ENCODE results near the gene EHHADH. TPM values are rescaled to one million over a fixed set of nuclear protein-coding genes. Genes with fewer than 3 reads are reported as not detected.

Gene EHHADH
- total RNA-seq, 1 donor from 2014 or later, result 6.8 TPM

DNA sequence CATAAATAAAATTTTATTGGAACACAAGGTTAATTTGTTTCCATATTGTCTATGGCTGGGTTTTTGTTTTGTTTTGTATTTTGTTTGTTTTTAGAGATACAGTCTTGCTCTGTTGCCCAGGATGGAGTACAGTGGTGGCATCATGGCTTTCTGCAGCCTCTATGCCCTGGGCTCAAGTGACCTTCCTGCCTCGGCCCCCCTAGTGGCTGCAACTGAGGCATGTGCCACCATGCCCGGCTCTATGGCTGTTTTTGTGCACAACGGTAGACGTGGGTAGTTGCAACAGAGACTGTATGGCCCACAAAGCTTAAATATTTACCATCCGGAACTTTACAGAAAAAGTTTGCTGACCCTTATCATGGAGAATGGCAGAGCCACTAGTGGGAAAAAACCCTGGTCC lies 54.2 kb downstream of the EHHADH start:
- Mint-ChIP-seq H3K4me3 (ENCODE audit: unreplicated experiment) (no peak overlapping the region), H3K9me3 (ENCODE audit: unreplicated experiment) (peaks cover 5% of the 10 kb centered on the region), H3K27me3 (ENCODE audit: unreplicated experiment) (no peaks in the 10 kb centered on the region), H3K4me1 (ENCODE audit: unreplicated experiment) (no peaks in the 10 kb centered on the region), H3K27ac (ENCODE audit: unreplicated experiment) (no peak overlapping the region), H3K36me3 (ENCODE audit: low read depth, unreplicated experiment) (peaks cover 6% of the 10 kb centered on the region)
- no peak for DNase-seq (ENCODE audit: low spot score)
- TF ChIP-seq, protein P1, sequence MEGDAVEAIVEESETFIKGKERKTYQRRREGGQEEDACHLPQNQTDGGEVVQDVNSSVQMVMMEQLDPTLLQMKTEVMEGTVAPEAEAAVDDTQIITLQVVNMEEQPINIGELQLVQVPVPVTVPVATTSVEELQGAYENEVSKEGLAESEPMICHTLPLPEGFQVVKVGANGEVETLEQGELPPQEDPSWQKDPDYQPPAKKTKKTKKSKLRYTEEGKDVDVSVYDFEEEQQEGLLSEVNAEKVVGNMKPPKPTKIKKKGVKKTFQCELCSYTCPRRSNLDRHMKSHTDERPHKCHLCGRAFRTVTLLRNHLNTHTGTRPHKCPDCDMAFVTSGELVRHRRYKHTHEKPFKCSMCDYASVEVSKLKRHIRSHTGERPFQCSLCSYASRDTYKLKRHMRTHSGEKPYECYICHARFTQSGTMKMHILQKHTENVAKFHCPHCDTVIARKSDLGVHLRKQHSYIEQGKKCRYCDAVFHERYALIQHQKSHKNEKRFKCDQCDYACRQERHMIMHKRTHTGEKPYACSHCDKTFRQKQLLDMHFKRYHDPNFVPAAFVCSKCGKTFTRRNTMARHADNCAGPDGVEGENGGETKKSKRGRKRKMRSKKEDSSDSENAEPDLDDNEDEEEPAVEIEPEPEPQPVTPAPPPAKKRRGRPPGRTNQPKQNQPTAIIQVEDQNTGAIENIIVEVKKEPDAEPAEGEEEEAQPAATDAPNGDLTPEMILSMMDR (IDR thresholded peaks at IDR 0.05; ENCODE audit: unreplicated experiment), result no peak

GRCh38 chr3:185199206-185199605 lies 54.6 kb downstream of the EHHADH start:
- TF ChIP-seq, protein P1 (IDR thresholded peaks at IDR 0.05; ENCODE audit: unreplicated experiment), result no peak
- H3K27ac Mint-ChIP-seq (ENCODE audit: unreplicated experiment), result no peak overlapping the region
- peaks cover 6% of the 10 kb centered on the region for H3K36me3 Mint-ChIP-seq (ENCODE audit: low read depth, unreplicated experiment)
- H3K4me1 Mint-ChIP-seq (ENCODE audit: unreplicated experiment), result no peaks in the 10 kb centered on the region
- H3K27me3 Mint-ChIP-seq (ENCODE audit: unreplicated experiment), result no peaks in the 10 kb centered on the region
- peaks cover 5% of the 10 kb centered on the region for H3K9me3 Mint-ChIP-seq (ENCODE audit: unreplicated experiment)
- DNase-seq (ENCODE audit: low spot score), result no peak
- no peak overlapping the region for H3K4me3 Mint-ChIP-seq (ENCODE audit: unreplicated experiment)

DNA sequence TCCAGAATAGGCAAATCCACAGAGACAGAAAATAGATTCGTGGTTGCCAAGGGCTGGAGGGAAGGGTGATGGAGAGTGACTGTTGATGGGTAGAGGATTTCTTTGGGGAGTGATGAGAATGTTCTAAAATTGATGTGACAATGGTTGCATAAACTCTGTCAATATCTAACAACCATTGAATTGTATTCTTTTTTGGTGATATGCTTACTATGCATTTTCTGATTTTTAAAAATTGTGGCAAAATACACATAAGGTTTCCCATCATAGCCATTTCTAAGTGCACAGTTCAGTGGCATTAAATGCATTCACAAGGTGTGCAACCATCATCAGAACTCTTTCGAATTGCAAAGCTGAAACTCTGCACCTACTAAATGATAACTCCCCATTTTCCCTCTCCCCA lies 56.8 kb downstream of the EHHADH start:
- TF ChIP-seq, protein P1 (IDR thresholded peaks at IDR 0.05; ENCODE audit: unreplicated experiment), result no peak
- Mint-ChIP-seq H3K4me3 (ENCODE audit: unreplicated experiment) (no peak overlapping the region), H3K27me3 (ENCODE audit: unreplicated experiment) (no peaks in the 10 kb centered on the region), H3K9me3 (ENCODE audit: unreplicated experiment) (peaks cover 5% of the 10 kb centered on the region), H3K4me1 (ENCODE audit: unreplicated experiment) (no peaks in the 10 kb centered on the region), H3K36me3 (ENCODE audit: low read depth, unreplicated experiment) (peaks cover 9% of the 10 kb centered on the region), H3K27ac (ENCODE audit: unreplicated experiment) (no peak overlapping the region)
- no peak for DNase-seq (ENCODE audit: low spot score)

DNA sequence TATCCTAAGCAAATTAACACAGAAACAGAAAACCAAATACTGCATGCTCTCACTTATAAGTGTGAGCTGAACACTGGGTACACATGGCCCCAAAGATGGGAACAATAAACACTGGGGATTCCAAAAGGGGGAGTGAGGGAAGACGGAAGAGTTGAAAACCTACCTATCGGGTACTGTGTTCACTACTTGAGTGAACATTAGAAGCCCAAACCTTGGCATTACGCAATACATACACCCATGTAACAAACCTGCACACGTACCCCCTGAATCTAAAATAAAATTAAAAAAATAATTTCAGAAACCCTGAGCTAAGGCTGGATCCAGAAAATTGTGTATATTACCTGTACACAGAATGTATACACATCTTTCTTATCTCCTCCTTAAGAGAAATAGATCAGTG lies 58.2 kb downstream of the EHHADH start:
- H3K36me3 Mint-ChIP-seq (ENCODE audit: low read depth, unreplicated experiment), result peaks cover 9% of the 10 kb centered on the region
- no peaks in the 10 kb centered on the region for H3K27me3 Mint-ChIP-seq (ENCODE audit: unreplicated experiment)
- TF ChIP-seq, protein P1 (IDR thresholded peaks at IDR 0.05; ENCODE audit: unreplicated experiment), result no peak
- no peaks in the 10 kb centered on the region for H3K4me1 Mint-ChIP-seq (ENCODE audit: unreplicated experiment)
- H3K27ac Mint-ChIP-seq (ENCODE audit: unreplicated experiment), result no peak overlapping the region
- H3K9me3 Mint-ChIP-seq (ENCODE audit: unreplicated experiment), result peaks cover 5% of the 10 kb centered on the region
- no peak overlapping the region for H3K4me3 Mint-ChIP-seq (ENCODE audit: unreplicated experiment)
- DNase-seq (ENCODE audit: low spot score), result no peak

- no peaks in the 10 kb centered on the region for H3K9me3 Mint-ChIP-seq (ENCODE audit: unreplicated experiment)
- no peak overlapping the region for H3K27ac Mint-ChIP-seq (ENCODE audit: unreplicated experiment)
- peaks cover 6% of the 10 kb centered on the region for H3K36me3 Mint-ChIP-seq (ENCODE audit: low read depth, unreplicated experiment)
- no peak overlapping the region for H3K4me3 Mint-ChIP-seq (ENCODE audit: unreplicated experiment)
- DNase-seq (ENCODE audit: low spot score), result no peak
- no peaks in the 10 kb centered on the region for H3K27me3 Mint-ChIP-seq (ENCODE audit: unreplicated experiment)
- TF ChIP-seq, protein P1 (IDR thresholded peaks at IDR 0.05; ENCODE audit: unreplicated experiment), result no peak
- H3K4me1 Mint-ChIP-seq (ENCODE audit: unreplicated experiment), result no peaks in the 10 kb centered on the region
Measured at GRCh38 chr3:185188816-185189215, 65.0 kb downstream of the EHHADH start.
